IPS-20b (cell line): ENCODE results near the gene FLACC1.
"Not testable (repeated sequence)": the region's sequence is repeated elsewhere in the genome, so short reads cannot be mapped to it uniquely, and the experiment has no call there.

Experiments used
- H3K27ac ChIP-seq: one replicate; pipeline ENCODE4 v1.5.1; 2013; ENCODE audit warnings: low read length
- H3K27me3 ChIP-seq: 2 replicates; pipeline ENCODE4 v1.6.1; 2013; ENCODE audit warnings: mild to moderate bottlenecking, low read length, inconsistent platforms; ENCODE audit not compliant: insufficient read depth
- H3K36me3 ChIP-seq: 2 replicates; pipeline ENCODE4 v1.6.1; 2013; ENCODE audit warnings: low read depth, mild to moderate bottlenecking, inconsistent platforms, low read length, moderate library complexity; ENCODE audit not compliant: insufficient read depth
- H3K4me1 ChIP-seq: 2 replicates; pipeline ENCODE4 v1.6.1; 2013; ENCODE audit warnings: mild to moderate bottlenecking, control low read depth, inconsistent platforms, low read length, moderate library complexity; ENCODE audit not compliant: insufficient read depth
- H3K4me3 ChIP-seq: 2 replicates; pipeline ENCODE4 v1.5.1; 2013; ENCODE audit warnings: mild to moderate bottlenecking, low read length, inconsistent platforms
- H3K9ac ChIP-seq: 2 replicates; pipeline ENCODE4 v1.6.1; 2013; ENCODE audit warnings: low read depth, mild to moderate bottlenecking, inconsistent platforms, low read length, moderate library complexity
- H3K9me3 ChIP-seq: 2 replicates; pipeline ENCODE4 v1.6.1; 2013; ENCODE audit warnings: mild to moderate bottlenecking, low read depth, low read length, inconsistent platforms; ENCODE audit not compliant: insufficient read depth

The FLACC1 gene

GRCh38 chr2:201242571-201243277, 114.4 kb downstream of the FLACC1 start:
- Histone ChIP-seq H3K9ac (no peak overlapping the region), H3K9me3 (peaks cover 3% of the 10 kb centered on the region; the same call in 1 of the 2 replicates), H3K4me3 (no peak overlapping the region), H3K27ac (no peak overlapping the region), H3K36me3 (no peaks in the 10 kb centered on the region; the same call in 1 of the 2 replicates), H3K4me1 (no peaks in the 10 kb centered on the region), H3K27me3 (no peaks in the 10 kb centered on the region)

GRCh38 chr2:201239167-201239935, 117.8 kb downstream of the FLACC1 start:
- H3K27me3 ChIP-seq, H3K4me1 ChIP-seq, H3K4me3 ChIP-seq, H3K27ac ChIP-seq, H3K36me3 ChIP-seq, H3K9me3 ChIP-seq, H3K9ac ChIP-seq: not testable (repeated sequence)
